ENCODE data around the gene F7. TPM values are rescaled to one million over a fixed set of nuclear protein-coding genes. Genes with fewer than 3 reads are reported as not detected.

The F7 gene
- total and polyA plus RNA-seq, 3 donors from 2014 or later, result 2.2 to 4.9 (median 2.4) TPM

DNA sequence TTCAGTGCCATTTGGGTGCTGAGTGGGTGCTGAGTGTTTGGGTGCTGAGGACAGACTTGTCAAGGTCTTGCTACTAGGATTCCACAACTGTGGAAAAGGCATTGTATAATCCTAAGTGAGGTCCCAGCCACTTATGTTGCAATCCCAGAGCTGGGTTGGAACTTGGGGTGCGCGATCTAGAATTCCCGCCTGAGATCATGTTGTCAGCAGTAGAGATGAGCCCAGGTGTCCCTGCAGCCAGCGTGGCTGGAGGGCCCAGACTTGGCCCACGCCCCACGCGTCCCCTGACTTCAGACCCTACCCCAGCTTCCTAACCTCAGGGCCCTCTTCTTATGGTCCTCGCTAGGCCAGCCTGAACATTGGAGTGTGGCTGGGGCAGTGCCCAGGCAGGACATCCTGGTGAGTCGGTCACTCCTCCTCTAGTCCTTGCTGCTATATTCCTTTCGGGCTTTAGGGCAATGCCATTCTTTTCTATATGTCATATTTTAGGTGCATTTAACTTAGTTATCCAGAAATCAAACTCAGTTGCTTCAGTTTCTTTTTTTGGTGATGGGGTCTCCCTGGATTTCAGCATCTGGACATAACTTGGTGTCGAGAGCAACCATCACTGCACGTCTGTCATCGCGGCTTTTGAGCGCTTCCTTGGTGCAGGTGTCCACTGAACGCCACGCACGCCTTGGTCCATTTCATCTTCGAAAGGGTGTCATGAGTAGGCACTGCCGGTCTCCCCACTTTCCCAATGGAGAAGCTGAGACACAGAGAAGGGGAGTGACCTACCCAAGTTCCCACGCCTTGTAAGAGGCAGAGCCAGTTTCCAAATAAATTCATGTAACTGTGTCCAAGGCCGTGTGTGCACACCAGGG lies 46.4 kb upstream of the F7 start:
- Histone ChIP-seq H3K36me3 (ENCODE audit: low read depth, missing control alignments) (no peaks in the 10 kb centered on the region), H3K27ac (no peak overlapping the region), H3K9me3 (no peaks in the 10 kb centered on the region), H3K4me3 (no peak overlapping the region), H3K4me1 (no peaks in the 10 kb centered on the region), H3K27me3 (no peaks in the 10 kb centered on the region)
- WGBS, 2 donors, result 94% methylated on average over 22 of the region's 22 CpGs
- no peak for TF ChIP-seq POLR2A (IDR thresholded peaks at IDR 0.05)
- TF ChIP-seq, protein P1, sequence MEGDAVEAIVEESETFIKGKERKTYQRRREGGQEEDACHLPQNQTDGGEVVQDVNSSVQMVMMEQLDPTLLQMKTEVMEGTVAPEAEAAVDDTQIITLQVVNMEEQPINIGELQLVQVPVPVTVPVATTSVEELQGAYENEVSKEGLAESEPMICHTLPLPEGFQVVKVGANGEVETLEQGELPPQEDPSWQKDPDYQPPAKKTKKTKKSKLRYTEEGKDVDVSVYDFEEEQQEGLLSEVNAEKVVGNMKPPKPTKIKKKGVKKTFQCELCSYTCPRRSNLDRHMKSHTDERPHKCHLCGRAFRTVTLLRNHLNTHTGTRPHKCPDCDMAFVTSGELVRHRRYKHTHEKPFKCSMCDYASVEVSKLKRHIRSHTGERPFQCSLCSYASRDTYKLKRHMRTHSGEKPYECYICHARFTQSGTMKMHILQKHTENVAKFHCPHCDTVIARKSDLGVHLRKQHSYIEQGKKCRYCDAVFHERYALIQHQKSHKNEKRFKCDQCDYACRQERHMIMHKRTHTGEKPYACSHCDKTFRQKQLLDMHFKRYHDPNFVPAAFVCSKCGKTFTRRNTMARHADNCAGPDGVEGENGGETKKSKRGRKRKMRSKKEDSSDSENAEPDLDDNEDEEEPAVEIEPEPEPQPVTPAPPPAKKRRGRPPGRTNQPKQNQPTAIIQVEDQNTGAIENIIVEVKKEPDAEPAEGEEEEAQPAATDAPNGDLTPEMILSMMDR (IDR thresholded peaks at IDR 0.05), result no peak
- intact Hi-C loops (cut with DNase I; ENCODE audit: low total_unique reads), result no loop called here
- DNase-seq, result no peak

DNA sequence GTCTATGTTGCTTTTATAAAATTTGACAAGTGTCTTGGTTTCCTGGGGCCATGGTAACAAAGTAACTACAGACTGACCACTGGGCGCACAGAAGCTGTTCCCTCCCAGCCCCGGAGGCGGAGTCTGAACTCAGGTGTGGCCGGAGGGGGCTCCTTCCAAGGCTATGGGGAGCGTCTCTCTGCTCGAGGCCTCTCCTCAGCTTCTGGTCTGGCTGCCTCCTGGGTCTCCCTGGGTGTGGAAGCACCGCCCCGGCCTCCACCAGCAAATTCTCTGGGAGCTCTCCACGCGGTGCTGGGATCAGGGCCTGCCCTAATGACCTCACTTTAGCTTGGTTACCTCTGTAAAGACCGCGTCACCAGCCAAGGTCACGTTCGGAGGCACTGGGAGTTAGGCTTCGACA lies 45.7 kb upstream of the F7 start:
- no peaks in the 10 kb centered on the region for H3K27me3 ChIP-seq
- no peaks in the 10 kb centered on the region for H3K9me3 ChIP-seq
- no peaks in the 10 kb centered on the region for H3K4me1 ChIP-seq
- H3K4me3 ChIP-seq, result no peak overlapping the region
- no peak for TF ChIP-seq POLR2A (IDR thresholded peaks at IDR 0.05)
- TF ChIP-seq, protein P1 (IDR thresholded peaks at IDR 0.05), result no peak
- H3K27ac ChIP-seq, result no peak overlapping the region
- WGBS, 2 donors, result 73% methylated on average over 5 to 15 of the region's 15 CpGs
- intact Hi-C loops (cut with DNase I; ENCODE audit: low total_unique reads), result no loop called here
- no peaks in the 10 kb centered on the region for H3K36me3 ChIP-seq (ENCODE audit: low read depth, missing control alignments)
- no peak for DNase-seq

GRCh38 chr13:113060557-113061270 lies 44.9 kb upstream of the F7 start:
- no peak overlapping the region for H3K27ac ChIP-seq
- H3K27me3 ChIP-seq, result no peaks in the 10 kb centered on the region
- no peaks in the 10 kb centered on the region for H3K36me3 ChIP-seq (ENCODE audit: low read depth, missing control alignments)
- no peaks in the 10 kb centered on the region for H3K4me1 ChIP-seq
- intact Hi-C loops (cut with DNase I; ENCODE audit: low total_unique reads), result no loop called here
- H3K4me3 ChIP-seq, result no peak overlapping the region
- TF ChIP-seq, protein P1 (IDR thresholded peaks at IDR 0.05), result no peak
- TF ChIP-seq POLR2A (IDR thresholded peaks at IDR 0.05), result no peak
- H3K9me3 ChIP-seq, result no peaks in the 10 kb centered on the region
- no peak for DNase-seq
- 90 to 94% methylated on average over 22 to 32 of the region's 34 CpGs for WGBS, 2 donors

- H3K36me3 ChIP-seq (ENCODE audit: low read depth, missing control alignments), result no peaks in the 10 kb centered on the region
- H3K4me3 ChIP-seq, result no peak overlapping the region
- no peaks in the 10 kb centered on the region for H3K9me3 ChIP-seq
- TF ChIP-seq, protein P1 (IDR thresholded peaks at IDR 0.05), result no peak
- TF ChIP-seq POLR2A (IDR thresholded peaks at IDR 0.05), result no peak
- no peaks in the 10 kb centered on the region for H3K27me3 ChIP-seq
- intact Hi-C loops (cut with DNase I; ENCODE audit: low total_unique reads), result no loop called here
- no peaks in the 10 kb centered on the region for H3K4me1 ChIP-seq
- no peak overlapping the region for H3K27ac ChIP-seq
- DNase-seq, result no peak
- 90 to 96% methylated on average over 4 to 9 of the region's 9 CpGs for WGBS, 2 donors
Observed at GRCh38 chr13:113061271-113061625, 44.3 kb upstream of the F7 start.
